CD4-positive, alpha-beta T cell treated with Interleukin-21 for 1 hour (primary cell): ENCODE results near the gene PARP16.
"Not testable (repeated sequence)": the region's sequence is repeated elsewhere in the genome, so short reads cannot be mapped to it uniquely, and the experiment has no call there.

ENCODE experiments used
- DNase-seq: peaks from one replicate; pipeline ENCODE4 v3.0.0-alpha.2; 2020

Gene PARP16

DNA sequence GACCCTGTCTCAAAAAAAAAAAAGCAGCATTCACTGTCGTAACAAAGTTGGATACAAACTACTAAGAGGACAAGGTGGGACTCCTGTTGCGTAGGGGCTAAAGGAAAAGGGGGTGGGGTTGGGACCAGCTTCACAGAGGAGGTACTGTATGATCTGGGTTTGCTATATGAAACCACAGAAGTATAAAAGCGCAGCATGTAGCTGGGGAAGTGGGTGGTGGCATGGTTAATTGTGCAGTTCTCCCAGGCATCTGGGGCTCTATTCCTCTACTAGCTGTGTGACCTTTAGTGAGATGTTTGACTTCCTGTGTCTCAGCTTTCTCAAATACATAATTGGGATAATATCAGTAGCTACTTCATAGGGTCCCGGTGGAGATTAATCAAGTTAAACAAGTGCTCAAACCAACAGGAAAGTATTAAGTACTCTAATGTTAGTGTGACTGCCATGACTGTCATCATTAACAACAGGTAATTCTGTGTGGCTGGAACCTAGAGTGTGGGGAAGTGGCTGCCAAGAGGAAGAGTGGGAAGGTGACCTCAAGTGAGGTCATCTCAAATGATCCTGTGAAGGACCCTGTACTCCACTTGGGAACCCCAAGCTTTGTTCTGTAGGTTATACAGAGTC, 11.5 kb downstream of the PARP16 start:
- no peak for DNase-seq

DNA sequence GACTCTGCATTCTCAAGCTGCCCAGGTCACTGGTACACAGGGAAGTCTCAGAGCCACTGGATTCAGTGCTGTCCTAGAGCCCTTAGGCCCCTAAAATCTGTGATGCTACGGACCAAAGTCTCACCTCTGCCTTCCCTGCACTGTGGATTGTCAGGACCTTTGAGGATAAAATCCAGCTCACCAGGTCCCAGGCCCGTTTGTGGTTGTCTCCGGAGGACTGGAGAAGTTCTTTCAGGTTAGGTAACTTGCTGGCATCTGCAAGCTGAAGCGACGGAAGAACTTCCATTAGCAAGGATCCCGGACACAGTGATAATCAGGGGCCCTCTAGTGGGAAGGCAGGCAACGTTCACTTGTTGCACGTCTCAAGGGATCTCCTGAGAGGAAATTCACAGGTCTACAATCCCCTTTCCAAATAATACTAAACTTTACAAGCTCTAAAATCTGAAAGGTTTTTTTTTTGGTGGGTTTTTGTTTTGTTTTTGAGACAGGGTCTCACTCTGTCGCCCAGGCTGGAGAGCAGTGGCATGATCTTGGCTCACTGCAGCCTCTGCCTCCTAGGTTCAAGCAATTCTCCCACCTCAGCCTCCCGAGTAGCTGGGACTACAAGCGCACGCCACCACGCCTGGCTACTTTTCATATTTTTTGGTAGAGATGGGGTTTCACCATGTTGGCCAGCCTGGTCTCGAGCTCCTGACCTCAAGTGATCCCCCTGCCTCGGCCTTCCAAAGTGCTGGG, 15.7 kb downstream of the PARP16 start:
- DNase-seq = peak; percentile 26

DNA sequence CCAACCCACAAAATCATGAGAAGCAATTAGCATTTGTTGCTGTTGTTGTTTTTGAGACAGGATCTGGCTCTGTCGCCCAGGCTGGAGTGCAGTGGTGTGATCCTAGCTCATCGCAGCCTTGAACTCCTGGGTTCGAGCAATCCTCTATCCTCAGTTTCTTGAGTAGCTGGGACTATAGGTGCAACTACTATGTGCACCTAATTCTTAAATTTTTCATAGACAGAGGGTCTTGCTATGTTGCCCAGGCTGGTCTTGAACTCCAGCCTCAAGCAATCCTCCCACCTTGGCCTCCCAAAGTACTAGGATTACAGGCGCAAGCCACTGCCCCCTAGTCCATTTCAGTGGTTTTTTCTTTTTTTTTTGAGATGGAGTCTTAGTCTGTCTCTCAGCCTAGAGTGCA, 18.3 kb downstream of the PARP16 start:
- DNase-seq = no peak

DNA sequence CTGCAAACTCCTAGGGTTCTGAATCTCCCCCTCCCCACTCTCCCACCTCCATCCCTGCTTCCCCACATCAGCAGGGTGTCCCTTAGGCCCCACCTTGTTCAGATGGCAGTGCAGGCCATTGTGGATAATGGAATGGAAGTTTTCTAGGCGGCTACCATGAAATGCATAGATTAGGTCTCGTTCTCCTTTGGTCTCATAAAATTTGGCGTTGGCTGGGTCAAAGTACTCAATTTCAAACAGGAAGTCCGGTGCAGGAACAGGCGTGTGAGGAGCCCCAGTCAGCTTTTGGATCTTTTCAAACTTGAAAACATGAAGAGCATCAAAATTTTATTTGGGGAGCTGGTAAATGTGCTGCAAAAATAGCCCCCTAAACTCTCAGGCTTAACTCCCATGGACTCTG, 20.2 kb downstream of the PARP16 start:
- DNase-seq = no peak

DNA sequence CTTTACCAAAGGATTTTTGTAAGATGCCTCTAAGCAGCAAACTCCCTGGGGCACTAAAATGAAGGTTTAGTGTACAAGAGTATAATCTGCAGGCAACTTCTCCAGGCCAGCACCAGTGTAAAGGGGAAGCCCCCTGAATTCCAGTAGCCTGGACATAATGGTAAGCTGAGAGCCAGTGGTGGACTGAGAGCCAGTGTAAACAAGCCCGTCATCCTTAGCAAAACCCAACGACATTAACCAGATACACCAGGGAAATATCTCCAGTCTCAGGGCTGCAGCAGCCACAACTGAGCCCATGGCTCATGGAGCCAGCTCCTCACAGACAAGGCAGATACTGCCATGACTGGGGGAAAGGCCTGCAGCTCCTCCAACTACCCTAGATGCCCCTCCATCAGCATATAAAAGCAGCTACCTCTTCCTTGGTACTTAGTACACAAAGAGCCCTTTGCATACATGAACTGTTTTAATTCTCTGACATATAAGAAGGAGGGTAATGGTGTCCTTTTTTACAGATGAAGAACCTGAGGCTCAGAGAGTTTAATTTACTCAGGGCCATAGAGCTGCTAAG, 21.7 kb downstream of the PARP16 start:
- no peak for DNase-seq

DNA sequence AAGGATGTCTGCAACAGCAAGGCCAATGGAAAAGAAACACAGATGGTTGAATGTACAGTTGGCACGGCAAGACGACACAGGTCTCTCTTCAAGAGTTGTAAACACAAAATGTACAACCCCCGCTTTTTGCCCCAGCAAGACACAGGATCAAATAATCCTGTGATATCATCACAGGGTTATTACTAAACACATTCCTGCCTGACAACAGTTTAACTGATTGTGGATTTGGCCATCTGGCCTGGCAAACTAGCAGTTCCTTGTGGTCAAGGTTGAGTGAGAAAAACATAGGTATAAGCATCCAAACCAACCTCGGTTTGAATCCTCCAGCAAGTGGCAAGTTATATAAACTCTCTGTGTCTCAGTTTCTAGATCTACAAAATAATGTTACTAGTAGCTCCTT, 23.4 kb downstream of the PARP16 start:
- no peak for DNase-seq

DNA sequence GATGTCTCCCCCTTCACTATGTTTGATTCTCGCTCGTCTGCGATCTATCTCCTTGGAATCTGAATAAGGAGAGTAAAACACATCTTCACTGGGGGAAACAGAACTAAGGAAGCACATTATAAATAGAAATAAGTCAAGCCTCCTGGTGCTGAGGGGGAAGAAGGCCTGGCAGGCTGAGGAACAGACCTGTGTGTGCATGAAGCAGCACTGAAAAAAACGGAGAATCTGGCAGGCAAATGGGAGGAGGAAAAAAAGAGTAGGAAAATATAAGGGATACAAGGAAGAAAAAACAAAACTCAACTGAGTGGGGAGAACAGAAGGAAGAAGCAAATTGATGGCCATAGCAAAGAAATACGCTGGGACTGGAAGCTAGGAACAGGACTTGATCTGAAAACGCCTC, 25.7 kb downstream of the PARP16 start:
- no peak for DNase-seq

DNA sequence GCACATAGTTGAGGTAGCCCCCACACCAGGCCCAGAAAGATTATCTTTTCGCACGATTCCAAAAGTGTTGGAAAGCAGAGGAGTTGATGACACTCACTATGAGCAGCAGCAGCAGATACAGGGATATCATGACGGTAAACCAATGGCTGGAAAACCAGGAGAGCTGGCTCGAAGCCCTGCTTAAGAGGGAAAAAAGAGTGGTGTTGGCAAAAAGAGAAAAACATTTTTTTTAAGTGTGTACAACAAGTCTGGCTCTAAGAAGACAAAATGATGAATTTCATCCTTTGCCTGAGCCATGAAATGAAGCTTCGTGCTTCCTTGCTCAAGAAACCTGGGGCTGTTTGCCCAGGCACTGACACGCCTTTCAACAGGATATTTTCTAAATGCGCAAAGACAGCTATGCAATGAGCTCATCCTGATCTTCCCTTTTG, 27.3 kb downstream of the PARP16 start:
- no peak for DNase-seq

DNA sequence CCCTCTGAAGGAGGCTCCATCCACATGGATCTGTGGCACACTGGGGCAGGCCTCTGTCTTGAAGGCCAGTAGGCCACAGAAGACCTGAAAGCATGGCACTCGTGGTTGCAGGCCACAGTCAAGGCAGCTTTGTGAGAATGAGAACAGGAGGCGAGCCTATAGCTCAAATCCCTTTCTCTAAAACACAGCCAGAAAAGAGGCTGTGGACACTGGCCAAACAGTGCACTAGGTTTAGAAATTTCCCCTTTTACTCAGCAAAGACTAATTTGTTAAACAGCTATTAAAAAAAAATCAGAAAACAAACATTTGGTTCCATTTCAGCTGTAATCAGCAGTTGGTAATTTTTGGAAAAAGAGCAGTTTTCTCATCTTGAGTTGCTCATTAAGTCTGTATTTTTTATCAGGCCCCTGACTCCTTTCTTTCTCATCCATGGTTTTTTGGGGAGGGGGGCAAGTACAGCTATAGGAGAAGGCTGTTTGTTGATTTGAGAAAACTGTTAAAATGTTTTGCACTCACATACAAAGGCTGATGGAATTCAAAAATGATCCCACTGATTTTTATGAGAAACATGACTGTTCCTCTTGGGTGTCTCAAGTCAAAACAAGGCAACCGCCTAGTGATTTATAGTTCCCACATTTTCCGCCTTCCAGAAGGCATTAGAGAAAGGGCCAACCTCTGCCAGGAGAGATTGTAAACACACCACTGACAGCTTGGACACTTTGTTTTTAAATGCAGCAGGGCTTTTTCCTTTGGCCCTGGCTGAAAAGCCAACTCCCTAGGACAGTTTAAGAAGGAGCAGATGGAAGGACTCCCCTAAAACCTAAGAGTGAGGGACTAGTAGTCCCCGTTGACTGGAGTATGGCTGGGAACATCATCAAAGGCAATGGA, 28.1 kb downstream of the PARP16 start:
- DNase-seq = no peak

DNA sequence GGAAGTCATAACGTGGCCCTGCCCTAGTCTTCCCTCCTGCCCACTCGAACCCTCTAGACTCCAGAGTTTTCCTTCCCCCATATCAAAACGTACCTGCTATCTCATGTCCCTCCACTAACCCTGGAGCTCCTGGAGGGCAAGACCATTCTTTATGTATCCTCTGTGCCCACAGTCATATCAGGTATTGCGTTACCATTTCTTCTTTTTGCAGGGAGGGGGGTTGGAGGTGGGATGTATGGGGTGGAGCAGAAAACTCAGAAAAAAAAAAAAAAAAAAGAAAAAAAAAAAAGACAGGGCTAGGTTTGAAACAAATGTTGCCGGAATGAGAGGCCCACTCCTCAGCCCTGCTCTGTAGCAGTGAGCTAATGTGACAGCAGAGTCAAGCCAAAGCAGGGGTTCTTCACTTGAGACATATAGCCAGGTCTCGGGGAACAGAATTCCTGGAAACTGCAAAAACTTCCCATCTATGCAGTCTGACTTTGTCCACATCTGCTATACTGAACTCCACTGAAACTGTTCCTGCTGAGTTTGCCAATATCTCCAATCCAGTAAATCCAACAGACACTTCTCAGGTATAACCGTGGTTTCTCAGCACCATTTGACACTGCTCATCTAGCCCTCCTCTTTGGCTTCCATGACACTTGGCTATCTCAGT, 31.1 kb downstream of the PARP16 start:
- DNase-seq = no peak

DNA sequence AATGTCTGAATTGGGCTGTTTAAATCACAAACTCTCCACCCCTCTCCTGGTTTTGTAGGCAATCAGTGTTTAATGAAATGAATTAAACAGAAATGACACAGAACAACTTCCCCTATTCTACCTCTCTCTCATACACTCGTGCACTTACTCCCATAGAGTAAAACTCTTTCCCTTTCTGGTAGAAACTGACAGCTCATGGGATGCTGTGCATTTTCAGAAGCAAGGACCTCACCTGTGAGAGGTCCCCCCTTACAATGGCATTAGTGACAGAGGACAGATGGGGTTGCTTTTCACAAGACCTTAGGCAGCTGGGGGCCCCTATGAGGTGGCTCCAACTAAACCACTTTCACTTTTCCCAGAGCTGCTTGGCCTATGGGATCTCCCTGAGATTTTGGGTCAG, 31.9 kb downstream of the PARP16 start:
- DNase-seq = no peak

DNA sequence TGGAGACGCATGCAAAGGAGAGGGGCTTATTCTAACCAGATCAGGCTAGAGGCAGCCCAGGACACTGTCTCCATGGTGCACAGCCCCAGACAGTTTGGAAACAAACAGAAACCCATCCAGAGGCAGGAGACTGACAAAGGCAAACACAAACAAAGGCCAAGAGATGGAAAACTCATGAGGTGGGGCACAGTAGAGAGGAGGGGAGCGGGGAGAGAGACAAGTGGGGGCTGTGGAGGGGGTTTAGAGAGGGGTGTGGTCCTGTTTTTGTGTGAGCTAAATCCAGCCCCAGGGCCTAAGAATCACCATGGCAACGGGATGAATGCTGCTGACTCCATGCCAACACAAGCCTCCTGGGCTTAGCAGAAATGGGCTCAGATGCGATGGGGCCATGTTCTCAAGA, 32.3 kb downstream of the PARP16 start:
- DNase-seq = no peak

DNA sequence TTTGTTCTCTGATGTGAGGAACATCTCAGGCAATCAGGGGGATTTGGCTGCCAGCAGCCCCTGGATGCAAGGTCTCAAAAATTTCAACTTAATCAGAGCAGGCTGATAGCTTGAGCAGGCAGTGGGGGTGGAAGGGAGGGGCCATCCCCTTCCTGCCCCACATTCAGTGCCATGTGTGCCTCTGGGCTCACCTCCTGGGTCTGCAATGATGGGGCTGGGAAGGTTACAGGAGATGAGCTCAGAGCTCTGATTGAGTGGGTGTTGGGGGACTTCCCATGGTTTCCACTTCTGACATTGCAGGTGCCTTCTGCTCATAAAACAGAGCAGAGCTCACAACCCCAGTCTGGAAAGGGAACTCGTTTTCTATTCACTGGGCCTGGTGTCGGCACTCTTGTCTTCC, 37.0 kb downstream of the PARP16 start:
- no peak for DNase-seq

DNA sequence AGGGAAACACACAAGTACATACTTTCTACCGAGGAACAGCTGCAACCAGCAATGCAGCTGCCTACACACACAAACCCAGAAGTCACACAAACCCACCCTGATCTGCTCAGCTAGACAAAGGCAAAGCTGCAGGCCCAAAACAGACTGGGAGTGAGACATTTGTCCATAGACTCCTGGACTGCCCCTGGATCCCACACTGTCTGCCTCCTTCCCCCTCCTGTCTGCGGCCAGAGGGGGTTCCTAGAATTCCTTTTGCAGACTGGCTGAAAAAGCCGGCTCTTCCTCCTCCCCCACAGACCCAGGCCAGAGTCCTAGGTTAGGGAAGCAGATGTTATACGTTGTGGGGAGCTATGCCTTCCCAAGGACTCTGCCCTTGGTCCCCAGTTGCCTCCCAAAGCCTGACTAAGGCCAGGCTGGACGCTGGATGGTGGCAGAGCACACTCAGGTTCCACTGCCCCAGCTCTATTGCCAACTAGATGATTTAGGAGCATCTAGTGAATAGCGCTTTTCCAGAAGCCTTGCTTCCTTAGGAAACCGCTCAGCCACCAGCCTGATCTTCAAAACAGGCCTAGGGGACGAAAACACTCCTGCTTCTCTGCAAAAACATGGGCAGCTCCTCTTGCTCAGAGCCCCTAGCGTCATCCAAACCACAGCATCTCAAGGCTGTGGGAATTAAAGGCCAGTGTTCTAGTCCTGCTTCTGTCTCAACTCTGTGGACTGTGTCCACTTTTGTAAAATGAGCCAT, 38.0 kb downstream of the PARP16 start:
- DNase-seq = no peak

DNA sequence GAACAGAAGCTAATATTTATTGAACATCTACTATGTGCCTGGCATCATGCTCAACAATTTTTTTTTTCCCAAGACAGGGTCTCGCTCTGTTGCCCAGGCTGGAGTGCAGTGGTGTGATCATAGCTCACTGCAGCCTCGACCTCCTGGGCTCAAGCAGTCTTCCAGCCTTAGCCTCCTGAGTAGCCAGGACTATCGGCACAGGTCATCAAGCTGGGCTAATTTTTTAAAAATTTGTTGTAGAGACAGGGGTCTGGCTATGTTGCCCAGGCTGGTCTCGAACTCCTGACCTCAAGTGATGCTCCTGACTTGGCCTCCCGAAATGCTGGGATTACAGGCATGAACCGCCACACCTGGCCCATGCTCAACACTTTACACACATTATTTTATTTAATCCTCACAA, 39.7 kb downstream of the PARP16 start:
- no peak for DNase-seq

DNA sequence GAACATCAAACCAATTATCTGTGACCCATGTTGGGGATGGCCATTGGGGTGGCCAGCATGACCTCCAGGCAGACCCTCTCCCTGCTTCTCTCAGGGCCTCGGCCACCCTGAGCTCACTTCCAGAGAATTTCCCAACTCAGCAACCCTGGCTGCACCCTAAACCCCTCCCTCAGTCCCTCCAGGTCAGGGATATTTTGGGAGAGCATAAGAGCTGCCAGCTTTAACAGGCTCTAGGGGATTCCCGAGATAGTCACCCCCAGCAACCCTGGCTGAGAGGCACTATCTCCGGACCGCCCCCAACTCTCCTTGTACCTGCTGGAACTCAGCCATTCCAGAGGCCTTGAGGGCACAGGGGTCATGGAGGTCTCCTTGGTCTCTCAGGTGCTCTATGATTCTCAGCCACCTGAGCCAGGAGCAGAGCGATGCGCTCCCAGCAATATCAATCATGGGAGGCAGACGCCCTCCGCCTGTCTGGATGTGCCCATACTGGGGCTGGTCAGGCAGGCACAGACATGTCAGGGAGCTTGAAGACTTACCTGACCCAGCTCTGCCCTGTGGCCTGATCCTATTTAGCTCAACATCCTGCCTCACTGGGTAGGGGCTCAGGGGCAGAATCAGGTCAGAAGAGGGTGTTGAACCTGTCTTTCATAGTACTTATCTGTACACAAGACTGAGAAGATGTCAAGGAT, 40.5 kb downstream of the PARP16 start:
- no peak for DNase-seq

DNA sequence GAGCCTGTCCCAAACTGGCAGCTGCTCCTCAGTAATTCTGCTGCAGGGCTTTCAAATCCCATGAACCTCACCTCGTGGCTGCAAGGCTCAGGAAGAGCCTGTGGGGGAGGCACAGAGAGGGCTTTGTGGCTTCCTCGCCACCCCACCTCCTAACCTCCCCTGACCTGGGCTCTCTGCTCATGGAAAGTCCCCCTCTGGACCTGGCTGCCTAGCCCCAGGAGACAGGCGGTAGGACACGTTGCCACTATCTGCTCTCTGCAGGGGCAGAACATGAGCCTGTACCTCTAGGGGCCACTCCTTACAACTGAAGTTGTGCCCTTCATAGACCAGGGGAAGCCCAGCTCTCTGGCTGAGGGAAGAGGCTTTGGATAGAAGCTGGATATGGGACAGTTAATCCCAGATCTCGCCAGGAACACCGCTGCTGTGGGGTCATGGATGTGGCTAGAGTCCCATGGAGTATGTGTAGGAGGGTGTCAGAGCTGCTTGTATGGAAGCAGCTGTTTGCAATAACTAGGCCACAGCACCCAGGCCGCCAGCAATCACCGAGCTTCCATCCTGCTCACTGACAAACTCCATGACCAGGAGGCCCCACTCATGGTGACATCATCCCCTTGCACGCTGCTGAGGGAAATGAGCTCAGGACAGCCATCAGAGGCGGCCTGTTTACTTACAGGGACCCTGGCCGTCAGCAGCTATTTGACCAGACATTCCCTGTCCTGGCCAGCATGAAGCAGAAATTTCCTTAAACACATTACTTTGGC, 41.4 kb downstream of the PARP16 start:
- DNase-seq = no peak

DNA sequence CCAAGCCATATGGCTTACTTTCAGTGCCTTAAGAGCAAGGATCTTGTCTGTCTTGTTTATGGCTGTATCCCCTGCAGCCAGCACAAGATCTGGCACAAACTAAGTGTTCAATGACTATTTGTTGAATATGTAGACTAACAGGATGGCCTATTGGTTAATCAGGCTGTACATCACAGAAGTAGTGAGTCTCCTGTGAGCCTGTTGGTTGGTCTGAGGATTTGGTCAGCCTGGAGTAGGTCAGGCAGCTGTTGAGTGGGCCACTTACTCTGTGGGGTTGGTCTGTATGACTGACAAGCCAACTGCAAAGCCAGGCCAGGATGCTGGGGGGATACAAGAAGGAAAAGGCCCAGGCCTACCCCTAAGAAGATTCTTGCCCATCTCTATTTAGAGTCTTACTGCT, 42.0 kb downstream of the PARP16 start:
- DNase-seq = no peak

DNA sequence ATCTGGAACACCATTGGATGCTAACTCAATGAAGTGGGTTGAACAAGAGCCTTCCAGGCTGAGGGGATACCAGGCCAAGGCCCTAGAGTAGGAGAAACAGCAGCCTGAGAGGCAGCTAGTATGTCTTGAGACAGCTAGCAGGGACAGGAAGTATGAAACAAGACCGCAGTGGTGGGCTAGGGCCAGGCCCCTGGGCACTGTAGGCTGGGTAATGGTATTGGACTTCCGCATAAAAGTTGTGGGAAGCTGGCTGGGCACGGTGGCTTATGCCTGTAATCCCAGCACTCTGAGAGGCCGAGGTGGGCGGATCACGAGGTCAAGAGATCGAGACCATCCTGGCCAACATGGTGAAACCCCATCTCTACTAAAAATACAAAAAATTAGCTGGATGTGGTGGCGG, 50.2 kb downstream of the PARP16 start:
- DNase-seq = not testable (repeated sequence)

DNA sequence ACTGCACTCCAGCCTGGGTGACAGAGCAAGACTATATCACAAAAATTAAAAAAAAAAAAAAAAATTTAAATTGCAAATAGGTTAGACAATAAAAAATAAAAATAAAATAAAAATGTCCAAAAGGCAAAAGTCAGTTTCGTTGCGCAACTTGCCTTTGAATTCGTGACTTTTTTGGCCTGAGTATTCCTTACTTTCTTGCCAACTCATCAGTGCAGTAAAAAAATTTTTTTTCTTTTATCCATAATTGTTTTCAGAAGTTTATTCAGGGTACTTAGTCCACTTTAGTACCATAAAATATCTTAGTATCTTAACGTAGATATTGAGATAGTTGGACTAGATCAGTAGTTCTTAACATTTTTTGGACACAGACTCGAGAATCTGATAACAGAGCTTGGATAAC, 53.0 kb downstream of the PARP16 start:
- no peak for DNase-seq

DNA sequence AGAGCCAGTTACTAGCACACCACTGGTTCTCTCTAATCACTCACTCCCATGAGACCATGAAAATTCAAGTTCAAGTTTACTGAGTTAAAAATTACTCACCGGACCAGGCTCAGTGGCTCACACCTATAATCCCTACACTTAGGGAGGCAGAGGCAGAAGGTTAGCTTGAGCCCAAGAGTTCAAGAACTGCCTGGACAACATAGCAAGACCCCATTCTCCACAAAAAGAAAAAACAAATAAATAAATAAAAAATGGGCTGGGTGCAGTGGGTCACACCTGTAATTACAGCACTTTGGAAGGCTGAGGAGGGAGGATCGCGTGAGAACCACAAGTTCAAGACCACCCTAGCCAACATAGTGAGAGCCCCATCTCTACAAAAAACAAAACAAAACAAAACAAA, 54.2 kb downstream of the PARP16 start:
- no peak for DNase-seq
